ENCODE data around the gene GABRR3. TPM values are rescaled to one million over a fixed set of nuclear protein-coding genes. Genes with fewer than 3 reads are reported as not detected.

GABRR3 gene
- total and polyA plus RNA-seq, 2 experiments from 2014 or later: not detected

DNA sequence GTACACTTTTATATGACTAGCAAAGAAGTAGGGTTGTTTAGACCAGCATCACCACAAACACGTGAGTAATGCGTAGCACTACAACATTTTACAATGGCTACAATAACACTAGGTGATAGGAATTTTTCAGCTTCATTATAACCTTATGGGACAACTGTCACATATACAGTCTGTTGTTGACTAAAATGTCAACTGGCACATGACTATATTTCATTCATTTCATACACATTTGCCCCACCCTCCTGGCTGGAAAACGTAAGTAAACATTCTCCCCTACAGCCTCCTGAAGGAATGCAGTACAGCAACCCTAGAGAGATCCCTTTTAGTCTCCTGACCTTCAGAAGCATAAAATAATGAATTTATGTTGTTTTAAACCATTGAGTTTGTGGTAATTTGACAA is 79.1 kb downstream of the GABRR3 start:
- Histone ChIP-seq H4K20me1 (replicated peaks; ENCODE audit: insufficient read depth) (no peaks in the 10 kb centered on the region), H3K27ac (ENCODE audit: low read depth) (no peak overlapping the region), H3K4me2 (no peak overlapping the region), H3F3A (replicated peaks; ENCODE audit: low read depth) (no peaks in the 10 kb centered on the region), H2AFZ (no peak overlapping the region), H3K36me3 (ENCODE audit: insufficient read depth) (no peaks in the 10 kb centered on the region; the same call in 1 of the 2 replicates), H3K9me2 (ENCODE audit: insufficient read depth) (no peaks in the 10 kb centered on the region), H3K4me1 (ENCODE audit: insufficient read depth) (no peaks in the 10 kb centered on the region), H3K27me3 (ENCODE audit: insufficient read depth) (no peaks in the 10 kb centered on the region), H3K79me2 (replicated peaks; ENCODE audit: insufficient read depth) (no peaks in the 10 kb centered on the region), H3K4me3 (no peak overlapping the region)
- ATAC-seq (no peak), DNase-seq (ENCODE audit: low spot score) (no peak)
- Mint-ChIP-seq H3K4me3 (no peak overlapping the region), H3K27ac (no peak overlapping the region), H3K27me3 (ENCODE audit: insufficient read depth, low read depth, poor library complexity) (no peaks in the 10 kb centered on the region), H3K4me1 (peaks cover 3% of the 10 kb centered on the region; the same call in 2 of the 3 replicates), H3K9me3 (no peaks in the 10 kb centered on the region), H3K36me3 (ENCODE audit: low read depth) (no peaks in the 10 kb centered on the region; the same call in 1 of the 3 replicates)
- TF ChIP-seq NANOG (IDR thresholded peaks at IDR 0.05; ENCODE audit: borderline replicate concordance): no peak
- no peak for TF ChIP-seq EZH2 (IDR thresholded peaks at IDR 0.05; ENCODE audit: low read depth, unreplicated experiment)
- no peak for TF ChIP-seq ZNF331 (CRISPR knock-in tag; IDR thresholded peaks at IDR 0.05; ENCODE audit: low read depth)
- no peak for TF ChIP-seq ETS1 (IDR thresholded peaks at IDR 0.05)
- TF ChIP-seq CREB1 (CRISPR knock-in tag; IDR thresholded peaks at IDR 0.05; ENCODE audit: low read depth): no peak
- no peak for TF ChIP-seq STAT1 (IDR thresholded peaks at IDR 0.05; ENCODE audit: unreplicated experiment)
- TF ChIP-seq, protein P1, sequence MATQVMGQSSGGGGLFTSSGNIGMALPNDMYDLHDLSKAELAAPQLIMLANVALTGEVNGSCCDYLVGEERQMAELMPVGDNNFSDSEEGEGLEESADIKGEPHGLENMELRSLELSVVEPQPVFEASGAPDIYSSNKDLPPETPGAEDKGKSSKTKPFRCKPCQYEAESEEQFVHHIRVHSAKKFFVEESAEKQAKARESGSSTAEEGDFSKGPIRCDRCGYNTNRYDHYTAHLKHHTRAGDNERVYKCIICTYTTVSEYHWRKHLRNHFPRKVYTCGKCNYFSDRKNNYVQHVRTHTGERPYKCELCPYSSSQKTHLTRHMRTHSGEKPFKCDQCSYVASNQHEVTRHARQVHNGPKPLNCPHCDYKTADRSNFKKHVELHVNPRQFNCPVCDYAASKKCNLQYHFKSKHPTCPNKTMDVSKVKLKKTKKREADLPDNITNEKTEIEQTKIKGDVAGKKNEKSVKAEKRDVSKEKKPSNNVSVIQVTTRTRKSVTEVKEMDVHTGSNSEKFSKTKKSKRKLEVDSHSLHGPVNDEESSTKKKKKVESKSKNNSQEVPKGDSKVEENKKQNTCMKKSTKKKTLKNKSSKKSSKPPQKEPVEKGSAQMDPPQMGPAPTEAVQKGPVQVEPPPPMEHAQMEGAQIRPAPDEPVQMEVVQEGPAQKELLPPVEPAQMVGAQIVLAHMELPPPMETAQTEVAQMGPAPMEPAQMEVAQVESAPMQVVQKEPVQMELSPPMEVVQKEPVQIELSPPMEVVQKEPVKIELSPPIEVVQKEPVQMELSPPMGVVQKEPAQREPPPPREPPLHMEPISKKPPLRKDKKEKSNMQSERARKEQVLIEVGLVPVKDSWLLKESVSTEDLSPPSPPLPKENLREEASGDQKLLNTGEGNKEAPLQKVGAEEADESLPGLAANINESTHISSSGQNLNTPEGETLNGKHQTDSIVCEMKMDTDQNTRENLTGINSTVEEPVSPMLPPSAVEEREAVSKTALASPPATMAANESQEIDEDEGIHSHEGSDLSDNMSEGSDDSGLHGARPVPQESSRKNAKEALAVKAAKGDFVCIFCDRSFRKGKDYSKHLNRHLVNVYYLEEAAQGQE (IDR thresholded peaks at IDR 0.05; ENCODE audit: unreplicated experiment): no peak
- TF ChIP-seq ZNF114 (CRISPR knock-in tag; IDR thresholded peaks at IDR 0.05): no peak

DNA sequence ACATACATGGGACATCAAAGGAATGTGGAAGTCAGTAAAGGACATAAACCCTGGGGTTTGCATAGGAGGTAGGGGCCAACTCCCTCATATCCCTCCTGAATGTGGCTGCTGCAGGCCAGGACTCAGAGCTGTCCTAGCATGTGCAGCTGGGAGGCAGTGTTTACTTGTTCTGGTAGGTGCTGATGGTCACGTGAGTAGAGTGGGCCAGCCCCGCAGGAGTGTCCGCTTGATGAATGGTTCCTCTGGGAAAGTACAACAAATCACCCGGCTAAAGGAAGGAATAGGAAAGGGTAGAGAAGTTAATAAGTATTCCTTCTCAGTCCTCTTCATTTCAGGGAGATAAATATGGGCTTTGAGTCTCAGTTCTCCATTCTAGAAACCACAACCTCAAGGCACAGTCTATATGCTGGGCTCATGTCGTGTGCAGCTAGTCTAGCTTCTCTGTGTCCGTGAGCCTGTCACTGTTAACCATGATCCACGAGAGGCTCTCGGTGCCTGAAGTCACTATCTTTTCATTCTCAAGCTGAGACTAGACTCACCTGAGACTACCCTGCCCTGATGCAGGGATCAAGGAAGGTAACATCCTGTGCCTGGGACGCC is 80.8 kb downstream of the GABRR3 start:
- H3K36me3 ChIP-seq (ENCODE audit: insufficient read depth): 0 out of 2 replicates have a peak, but pooled peaks cover 3% of the 10 kb centered on the region

More for the DNA sequence above, 80.8 kb downstream of the GABRR3 start:
- no peaks in the 10 kb centered on the region for H3K27me3 ChIP-seq (ENCODE audit: insufficient read depth)
- TF ChIP-seq CTCF (conservative IDR thresholded peaks at IDR 0.05; ENCODE audit: low read depth in 2 of 2) (peak in 1 of 2 experiments; percentile 35; a peak in 1 of 4 replicates), CREB1 (CRISPR knock-in tag; IDR thresholded peaks at IDR 0.05; ENCODE audit: low read depth) (no peak), ETS1 (IDR thresholded peaks at IDR 0.05) (no peak), EZH2 (IDR thresholded peaks at IDR 0.05; ENCODE audit: low read depth, unreplicated experiment) (no peak), STAT1 (IDR thresholded peaks at IDR 0.05; ENCODE audit: unreplicated experiment) (no peak), POLR2AphosphoS5 (IDR thresholded peaks at IDR 0.05; ENCODE audit: low read depth) (no peak)
- no peaks in the 10 kb centered on the region for H3K9me2 ChIP-seq (ENCODE audit: insufficient read depth)
- H4K20me1 ChIP-seq (replicated peaks; ENCODE audit: insufficient read depth): no peaks in the 10 kb centered on the region; the same call in 1 of the 2 replicates
- H3F3A ChIP-seq (replicated peaks; ENCODE audit: low read depth): no peaks in the 10 kb centered on the region
- Mint-ChIP-seq H3K4me3 (no peak overlapping the region), H3K27me3 (ENCODE audit: insufficient read depth, low read depth, poor library complexity) (no peaks in the 10 kb centered on the region), H3K9me3 (no peaks in the 10 kb centered on the region), H3K4me1 (peaks cover 3% of the 10 kb centered on the region; the same call in 2 of the 3 replicates), H3K27ac (no peak overlapping the region), H3K36me3 (ENCODE audit: low read depth) (peaks cover 10% of the 10 kb centered on the region)
- no peak overlapping the region for H3K4me3 ChIP-seq
- peak; percentile 47; the same call in 2 of the 3 replicates for ATAC-seq
- H3K79me2 ChIP-seq (replicated peaks; ENCODE audit: insufficient read depth): no peaks in the 10 kb centered on the region
- no peak overlapping the region for H2AFZ ChIP-seq
- H3K27ac ChIP-seq (ENCODE audit: low read depth): no peak overlapping the region
- no peaks in the 10 kb centered on the region for H3K4me1 ChIP-seq (ENCODE audit: insufficient read depth)
- no peak for DNase-seq (ENCODE audit: low spot score)
- no peak overlapping the region for H3K4me2 ChIP-seq

Data from GM23338 (cell line).